Suprapubic skin (tissue), 3 donors: Measurements from ENCODE around the gene NAT16.

Source experiments
- CTCF ChIP-seq, 2 donors: fragments of 200-600 bp in 1 of 2; fragments of 450-650 bp in 1 of 2; sonication (generic) in 1 of 2; IDR thresholded peaks; one replicate each; pipeline ENCODE4 v1.5.1; 2016 to 2019; ENCODE audit warnings: antibody characterized with exemption in 2 of 2, mild to moderate bottlenecking in 1 of 2, moderate library complexity in 1 of 2
- POLR2A ChIP-seq, 2 donors: fragments of 450-650 bp; IDR thresholded peaks; one replicate each; pipeline ENCODE4 v1.6.1; 2017; ENCODE audit warnings: antibody characterized with exemption in 2 of 2, mild to moderate bottlenecking in 2 of 2, moderate library complexity in 2 of 2

DNA sequence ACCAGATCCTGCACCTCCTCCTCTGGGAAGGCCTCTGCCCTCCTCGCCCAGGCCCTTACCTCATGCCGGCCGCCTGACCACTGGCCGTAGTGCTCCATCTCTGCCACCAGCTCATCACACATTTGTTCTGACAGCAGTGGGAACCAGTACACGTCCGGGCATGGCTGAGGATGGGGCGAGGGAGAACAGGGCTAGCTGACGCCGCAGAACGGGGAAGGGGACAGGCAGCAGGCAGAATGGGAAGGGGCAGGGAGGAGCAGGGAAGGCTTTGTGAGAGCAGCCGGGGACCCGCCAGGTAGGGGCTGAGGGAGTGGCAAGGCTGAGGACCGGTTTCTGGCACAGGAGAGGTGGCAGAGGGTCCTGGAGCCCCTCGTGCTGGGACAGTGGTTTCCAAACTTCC, 28.7 kb upstream of the NAT16 start:
- no peak for TF ChIP-seq CTCF (IDR thresholded peaks at IDR 0.05)
- TF ChIP-seq POLR2A (IDR thresholded peaks at IDR 0.05): no peak
